ENCODE data around the gene SFT2D3. TPM values are rescaled to one million over a fixed set of nuclear protein-coding genes. Genes with fewer than 3 reads are reported as not detected.

SFT2D3 gene
- 1 to 10 TPM; 2.8 to 4.8 (median 3.6) TPM for polyA plus RNA-seq

GRCh38 chr2:127701193-127701650 lies at the start of gene SFT2D3:
Gene SFT2D3, plus strand, starts transcription at chr2:127701497. Its CDS starts 32 bp downstream, at chr2:127701529.
- H3K27ac ChIP-seq (ENCODE audit: low read depth, low read length), result peak within 1 kb of the TSS; percentile 91
- WGBS, 3 donors, result 0 to 1% (median 0%) methylated on average over 35 to 44 of the region's 44 CpGs

GRCh38 chr2:127651971-127652550 lies 49.2 kb upstream of the SFT2D3 start:
- H3K27ac ChIP-seq (ENCODE audit: low read depth, low read length), result no peak overlapping the region
- 64 to 75% (median 68%) methylated on average over 14 of the region's 14 CpGs for WGBS, 3 donors

- WGBS, 3 donors, result 72 to 76% (median 72%) methylated on average over 25 of the region's 25 CpGs
- no peak overlapping the region for H3K27ac ChIP-seq (ENCODE audit: low read depth, low read length)
Observed at GRCh38 chr2:127652786-127653357, 48.4 kb upstream of the SFT2D3 start.

GRCh38 chr2:127653421-127654083 lies 47.7 kb upstream of the SFT2D3 start:
- no peak overlapping the region for H3K27ac ChIP-seq (ENCODE audit: low read depth, low read length)
- 81 to 87% (median 82%) methylated on average over 16 of the region's 16 CpGs for WGBS, 3 donors

GRCh38 chr2:127654084-127654837 lies 47.0 kb upstream of the SFT2D3 start:
- no peak overlapping the region for H3K27ac ChIP-seq (ENCODE audit: low read depth, low read length)
- WGBS, 3 donors, result 85 to 94% (median 94%) methylated on average over 24 of the region's 24 CpGs

- WGBS, 3 donors, result 84 to 91% (median 91%) methylated on average over 8 of the region's 8 CpGs
- no peak overlapping the region for H3K27ac ChIP-seq (ENCODE audit: low read depth, low read length)
Observed at GRCh38 chr2:127654838-127655175, 46.5 kb upstream of the SFT2D3 start.

GRCh38 chr2:127655209-127656073 lies 45.9 kb upstream of the SFT2D3 start:
- 81 to 84% (median 83%) methylated on average over 16 of the region's 16 CpGs for WGBS, 3 donors
- no peak overlapping the region for H3K27ac ChIP-seq (ENCODE audit: low read depth, low read length)

GRCh38 chr2:127656569-127657231 lies 44.6 kb upstream of the SFT2D3 start:
- H3K27ac ChIP-seq (ENCODE audit: low read depth, low read length), result no peak overlapping the region
- WGBS, 3 donors, result 86 to 90% (median 86%) methylated on average over 15 of the region's 15 CpGs

GRCh38 chr2:127657232-127657595 lies 44.1 kb upstream of the SFT2D3 start:
- 89 to 95% (median 90%) methylated on average over 17 of the region's 17 CpGs for WGBS, 3 donors
- no peak overlapping the region for H3K27ac ChIP-seq (ENCODE audit: low read depth, low read length)

- 88 to 91% (median 90%) methylated on average over 6 of the region's 6 CpGs for whole genome bisulfite sequencing, 3 donors
- H3K27ac ChIP-seq (ENCODE audit: low read depth, low read length), result peak overlapping the region; percentile 28
Observed at GRCh38 chr2:127658146-127658545, 43.2 kb upstream of the SFT2D3 start.

GRCh38 chr2:127658641-127659407 lies 42.5 kb upstream of the SFT2D3 start:
- WGBS, 3 donors, result 75 to 86% (median 79%) methylated on average over 20 of the region's 20 CpGs
- peak overlapping the region; percentile 28 for H3K27ac ChIP-seq (ENCODE audit: low read depth, low read length)

GRCh38 chr2:127659408-127660290 lies 41.6 kb upstream of the SFT2D3 start:
- WGBS, 3 donors, result 59 to 73% (median 62%) methylated on average over 14 of the region's 14 CpGs
- no peak overlapping the region for H3K27ac ChIP-seq (ENCODE audit: low read depth, low read length)

GRCh38 chr2:127660291-127660578 lies 41.1 kb upstream of the SFT2D3 start:
- WGBS, 3 donors, result 91 to 93% (median 92%) methylated on average over 10 of the region's 10 CpGs
- H3K27ac ChIP-seq (ENCODE audit: low read depth, low read length), result peak overlapping the region; percentile 22

- H3K27ac ChIP-seq (ENCODE audit: low read depth, low read length), result no peak overlapping the region
- WGBS, 3 donors, result 79 to 84% (median 83%) methylated on average over 14 of the region's 14 CpGs
Observed at GRCh38 chr2:127661072-127661649, 40.1 kb upstream of the SFT2D3 start.

GRCh38 chr2:127661949-127662510 lies 39.3 kb upstream of the SFT2D3 start:
- WGBS, 3 donors, result 40 to 58% (median 52%) methylated on average over 9 of the region's 9 CpGs
- H3K27ac ChIP-seq (ENCODE audit: low read depth, low read length), result no peak overlapping the region
